GM21423 (cell line): ENCODE measurements around the gene BDNF.

Experiments
- ATAC-seq: cut with Tn5 transposase; IDR thresholded peaks from one replicate; pipeline ENCODE4 v1.9.1; 2021; ENCODE audit warnings: mild to moderate bottlenecking, moderate library complexity; ENCODE audit not compliant: unreplicated experiment

Gene BDNF

GRCh38 chr11:27605422-27605821 lies 94.8 kb downstream of the BDNF start:
- no peak for ATAC-seq
